Naive thymus-derived CD4-positive, alpha-beta T cell (primary cell): Measurements from ENCODE around the gene SPATA3. TPM values are rescaled to one million over a fixed set of nuclear protein-coding genes. Genes with fewer than 3 reads are reported as not detected.

ENCODE experiments used
- ATAC-seq: fragments of 150-1000 bp; cut with Tn5 transposase; 2 replicates; pipeline ENCODE4 v1.10.0; 2021; ENCODE audit warnings: mild to moderate bottlenecking, moderate library complexity
- CTCF ChIA-PET: fragments of 350-600 bp; sonication (Branson Sonifier 250); formaldehyde crosslinking; loops from one replicate; lab custom pipeline; 2021; ENCODE audit warnings: antibody characterized with exemption; lab: Charles Lee
- POLR2A ChIA-PET: fragments of 350-600 bp; sonication (Branson Sonifier 250); formaldehyde crosslinking; loops from one replicate; lab custom pipeline; 2021; ENCODE audit warnings: antibody characterized with exemption, inconsistent platforms; lab: Charles Lee
- DNase-seq, 9 donors: peaks; one replicate each; pipeline versions ENCODE4 v3.0.0 to v3.0.0-alpha.2; 2020 to 2022; ENCODE audit warnings: mixed read lengths in 1 of 9
- H3K27ac ChIP-seq: one replicate; pipeline ENCODE4 v1.7.0; 2013; ENCODE audit warnings: mild to moderate bottlenecking, low read depth, low read length, moderate library complexity
- H3K27me3 ChIP-seq, 2 donors: one replicate each; pipeline ENCODE4 v1.7.0; 2013; ENCODE audit warnings: low read length in 2 of 2, mild to moderate bottlenecking in 2 of 2, moderate library complexity in 2 of 2; ENCODE audit not compliant: control insufficient read depth in 2 of 2, insufficient read depth in 2 of 2
- H3K36me3 ChIP-seq, 3 experiments: 1 replicate in 2 of 3; 2 replicates in 1 of 3; pipeline ENCODE4 v1.7.0; 2013; ENCODE audit warnings: low read length in 3 of 3, mild to moderate bottlenecking in 3 of 3, moderate library complexity in 1 of 3; ENCODE audit not compliant: insufficient read depth in 3 of 3, control insufficient read depth in 2 of 3
- H3K4me1 ChIP-seq, 2 donors: one replicate each; pipeline ENCODE4 v1.7.0; 2013; ENCODE audit warnings: low read length in 2 of 2, mild to moderate bottlenecking in 2 of 2, moderate library complexity in 1 of 2; ENCODE audit not compliant: control insufficient read depth in 2 of 2, insufficient read depth in 2 of 2
- H3K4me3 ChIP-seq: 2 replicates; pipeline ENCODE4 v1.7.0; 2013; ENCODE audit warnings: mild to moderate bottlenecking, low read length
- H3K9me3 ChIP-seq, 3 experiments: 1 replicate in 2 of 3; 2 replicates in 1 of 3; pipeline ENCODE4 v1.7.0; 2013; ENCODE audit warnings: low read length in 3 of 3; ENCODE audit not compliant: control insufficient read depth in 2 of 3
- H3K27ac Mint-ChIP-seq, 9 donors: one replicate each; pipeline ENCODE4 v1.8.0; 2020 to 2022; ENCODE audit warnings: mixed read lengths in 9 of 9, mild to moderate bottlenecking in 8 of 9, moderate library complexity in 5 of 9, inconsistent platforms in 2 of 9
- H3K27me3 Mint-ChIP-seq, 5 donors: one replicate each; pipeline ENCODE4 v1.8.0; 2021 to 2022; ENCODE audit warnings: mixed read lengths in 5 of 5, mild to moderate bottlenecking in 1 of 5
- H3K36me3 Mint-ChIP-seq, 5 donors: one replicate each; pipeline ENCODE4 v1.8.0; 2020 to 2022; ENCODE audit warnings: mixed read lengths in 5 of 5, mild to moderate bottlenecking in 3 of 5, inconsistent platforms in 1 of 5
- H3K4me1 Mint-ChIP-seq, 7 donors: one replicate each; pipeline ENCODE4 v1.8.0; 2020 to 2022; ENCODE audit warnings: mixed read lengths in 7 of 7, mild to moderate bottlenecking in 3 of 7, inconsistent platforms in 1 of 7
- H3K4me3 Mint-ChIP-seq, 10 donors: one replicate each; pipeline ENCODE4 v1.8.0; 2020 to 2022; ENCODE audit warnings: mild to moderate bottlenecking in 10 of 10, mixed read lengths in 10 of 10, moderate library complexity in 6 of 10, inconsistent platforms in 2 of 10
- H3K9me3 Mint-ChIP-seq, 11 donors: one replicate each; pipeline ENCODE4 v1.8.0; 2020 to 2022; ENCODE audit warnings: mixed read lengths in 11 of 11, mild to moderate bottlenecking in 4 of 11, inconsistent platforms in 1 of 11, moderate library complexity in 1 of 11
- intact Hi-C, 2 donors: fragments of 100-400 bp; cut with micrococcal nuclease; formaldehyde crosslinking; loops; one replicate each; pipeline ENCODE4 v1.15.1; 2023
- polyA plus RNA-seq, 2 donors: library from polyadenylated mRNA; unstranded; fragments of 300-500 nt; fragmentation: Illumina TruSeq; gene quantifications; one replicate each; pipeline ENCODE4 v1.2.3, GENCODE V29; 2021
- total RNA-seq, 6 experiments: library from RNA in 5 of 6; stranded (reverse) in 5 of 6; gene quantifications; 1 replicate in 5 of 6; 2 replicates in 1 of 6; pipeline ENCODE4 v1.2.3 and lab custom pipeline; 2021 to 2026

SPATA3 gene
- total and polyA plus RNA-seq, 7 experiments from 2014 or later = not detected

- H3K4me1 ChIP-seq = no peaks in the 10 kb centered on the region
- H3K27ac ChIP-seq = no peak overlapping the region
- Mint-ChIP-seq H3K9me3 (peaks cover 0 to 3% (median 0%) of the 10 kb centered on the region in 11 donors), H3K27me3 (peaks cover 13 to 32% (median 18%) of the 10 kb centered on the region in 5 donors), H3K27ac (no peak overlapping the region), H3K36me3 (peaks cover 0 to 4% (median 0%) of the 10 kb centered on the region in 5 donors), H3K4me1 (peaks cover 0 to 3% (median 0%) of the 10 kb centered on the region in 7 donors), H3K4me3 (no peak overlapping the region)
- ATAC-seq (no peak), DNase-seq (no peak)
- ChIA-PET CTCF (no interaction called here), POLR2A (no interaction called here)
- H3K9me3 ChIP-seq = no peaks in the 10 kb centered on the region
- intact Hi-C loops = no loop called here
- no peaks in the 10 kb centered on the region for H3K36me3 ChIP-seq
- H3K4me3 ChIP-seq = no peak overlapping the region
- H3K27me3 ChIP-seq = peaks cover 0 to 2% of the 10 kb centered on the region in 2 donors
Observed at GRCh38 chr2:230951396-230951795, 44.5 kb upstream of the SPATA3 start.

DNA sequence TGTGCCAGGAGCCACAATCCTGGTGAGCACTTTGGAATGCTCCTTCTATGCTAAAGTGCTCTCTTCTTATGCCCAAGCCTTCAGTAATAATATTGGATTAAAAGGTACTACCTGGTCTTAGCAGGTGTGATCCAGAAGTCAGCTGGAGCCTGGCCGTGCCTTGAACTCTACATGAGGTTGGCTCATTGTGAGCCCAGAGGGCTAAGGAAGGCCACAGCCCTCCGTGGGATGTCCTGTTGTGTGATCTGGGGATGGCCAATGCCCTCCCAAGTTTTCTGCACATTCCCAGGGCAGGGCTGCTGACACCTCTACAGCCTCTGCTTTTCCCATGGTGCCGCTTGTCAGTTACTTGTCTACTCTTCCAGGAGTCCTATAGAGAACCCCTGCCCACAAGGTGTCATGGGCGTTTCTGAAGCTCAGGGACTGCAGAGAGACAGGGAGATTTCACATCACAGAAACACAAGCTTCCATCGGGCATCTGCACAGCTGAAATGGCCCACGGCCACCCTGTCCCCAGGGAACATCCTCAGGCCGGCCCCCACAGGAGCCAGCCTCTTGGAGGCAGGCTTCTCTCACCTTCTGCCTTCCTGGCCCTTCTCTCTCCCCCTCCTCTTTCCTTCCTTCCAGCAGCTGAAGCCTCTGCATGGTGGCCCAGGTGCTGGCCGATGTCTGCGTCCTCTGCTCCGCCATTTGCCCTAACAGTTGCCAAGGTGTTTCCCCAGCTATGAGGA, 43.5 kb upstream of the SPATA3 start:
- ATAC-seq = no peak
- intact Hi-C loops = no loop called here
- POLR2A ChIA-PET = no interaction called here

GRCh38 chr2:230953845-230954244, 42.1 kb upstream of the SPATA3 start:
- H3K27me3 Mint-ChIP-seq = peaks cover 37 to 53% (median 43%) of the 10 kb centered on the region in 5 donors
- ChIA-PET CTCF (no interaction called here), POLR2A (interaction anchor here (0.7 kb wide), 1 partner anchor 9 kb away, joined by 3 read pairs; no protein-coding TSS in a partner anchor)
- intact Hi-C loops = no loop called here
- no peak overlapping the region for H3K27ac Mint-ChIP-seq
- ATAC-seq = no peak
- no peaks in the 10 kb centered on the region for H3K9me3 ChIP-seq
- no peak overlapping the region for H3K4me3 ChIP-seq
- no peak overlapping the region for H3K27ac ChIP-seq
- peaks cover 3 to 6% of the 10 kb centered on the region in 2 donors for H3K4me1 ChIP-seq
- peaks cover 0 to 3% (median 0%) of the 10 kb centered on the region in 11 donors for H3K9me3 Mint-ChIP-seq
- H3K4me3 Mint-ChIP-seq = no peak overlapping the region
- no peaks in the 10 kb centered on the region for H3K36me3 ChIP-seq
- H3K27me3 ChIP-seq = peaks cover 0 to 6% of the 10 kb centered on the region in 2 donors
- H3K36me3 Mint-ChIP-seq = peaks cover 0 to 4% (median 0%) of the 10 kb centered on the region in 5 donors
- DNase-seq = no peak
- peaks cover 10 to 18% (median 14%) of the 10 kb centered on the region in 7 donors for H3K4me1 Mint-ChIP-seq

More for the DNA sequence above, 43.5 kb upstream of the SPATA3 start:
- Histone ChIP-seq H3K4me3 (no peak overlapping the region), H3K4me1 (peaks cover 0 to 6% of the 10 kb centered on the region in 2 donors), H3K27ac (no peak overlapping the region), H3K9me3 (no peaks in the 10 kb centered on the region), H3K27me3 (peaks cover 0 to 6% of the 10 kb centered on the region in 2 donors), H3K36me3 (no peaks in the 10 kb centered on the region)
- Mint-ChIP-seq H3K4me1 (peaks cover 5 to 10% (median 8%) of the 10 kb centered on the region in 7 donors), H3K36me3 (peaks cover 0 to 4% (median 0%) of the 10 kb centered on the region in 5 donors), H3K27me3 (peaks cover 23 to 41% (median 28%) of the 10 kb centered on the region in 5 donors), H3K4me3 (no peak overlapping the region), H3K9me3 (peaks cover 0 to 3% (median 0%) of the 10 kb centered on the region in 11 donors), H3K27ac (peak overlapping the region in 1 of 9 donors; percentile 41)
- CTCF ChIA-PET = no interaction called here
- DNase-seq = no peak

DNA sequence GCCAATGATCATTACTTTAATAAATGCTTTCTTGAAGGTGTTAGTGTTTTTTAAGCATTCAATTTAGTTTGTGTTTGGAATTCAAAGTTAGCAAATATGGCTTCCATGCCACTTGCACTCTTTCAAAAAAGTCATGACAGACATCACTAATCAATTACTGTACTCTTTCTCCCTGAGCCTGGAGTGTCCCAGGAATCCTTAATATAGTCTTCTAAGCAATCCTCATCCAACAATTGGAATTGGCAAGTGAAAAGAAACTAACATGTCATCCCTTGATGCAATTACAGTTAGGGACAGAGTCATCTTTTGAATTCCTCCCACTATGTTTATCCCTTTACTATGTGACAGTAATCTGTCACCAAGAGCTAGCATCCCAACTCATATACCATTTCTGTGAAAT, 41.2 kb upstream of the SPATA3 start:
- H3K27ac Mint-ChIP-seq = no peak overlapping the region
- peaks cover 0 to 4% (median 0%) of the 10 kb centered on the region in 5 donors for H3K36me3 Mint-ChIP-seq
- H3K4me1 ChIP-seq = peaks cover 3 to 6% of the 10 kb centered on the region in 2 donors
- H3K27me3 Mint-ChIP-seq = peaks cover 43 to 62% (median 50%) of the 10 kb centered on the region in 5 donors
- peaks cover 0 to 3% (median 0%) of the 10 kb centered on the region in 11 donors for H3K9me3 Mint-ChIP-seq
- peaks cover 10 to 18% (median 14%) of the 10 kb centered on the region in 7 donors for H3K4me1 Mint-ChIP-seq
- no peak for DNase-seq
- intact Hi-C loops = no loop called here
- H3K9me3 ChIP-seq = no peaks in the 10 kb centered on the region
- no peak overlapping the region for H3K4me3 ChIP-seq
- no peaks in the 10 kb centered on the region for H3K36me3 ChIP-seq
- no peak overlapping the region for H3K27ac ChIP-seq
- ChIA-PET POLR2A (no interaction called here), CTCF (no interaction called here)
- peaks cover 0 to 6% of the 10 kb centered on the region in 2 donors for H3K27me3 ChIP-seq
- no peak for ATAC-seq
- H3K4me3 Mint-ChIP-seq = no peak overlapping the region

DNA sequence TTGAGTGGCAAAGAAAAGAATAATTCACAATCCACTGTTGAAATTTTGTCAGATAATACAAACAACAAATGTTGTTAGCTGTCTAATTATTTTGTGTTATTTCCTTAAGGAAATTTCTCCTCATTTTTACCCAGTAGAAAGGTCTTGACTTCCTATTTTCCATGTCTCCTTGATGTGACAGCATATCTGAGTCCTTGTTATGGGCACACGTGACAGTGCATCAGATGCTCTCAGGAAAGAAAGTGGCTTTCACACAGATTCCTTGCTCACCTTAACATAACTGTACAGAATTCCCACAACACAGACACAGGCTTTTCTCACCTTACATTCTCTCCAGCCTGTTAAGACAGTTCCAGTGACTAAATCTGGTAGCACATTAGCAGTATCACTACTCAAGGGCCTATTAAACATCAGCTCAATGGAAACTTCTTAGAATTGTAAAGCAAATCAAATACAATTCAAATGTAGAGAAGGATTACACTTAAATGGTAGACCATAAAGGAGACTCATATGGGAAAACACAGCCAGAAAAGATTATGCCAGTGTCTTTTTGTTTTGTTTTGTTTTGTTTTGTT, 40.7 kb upstream of the SPATA3 start:
- H3K4me1 ChIP-seq = peaks cover 3 to 6% of the 10 kb centered on the region in 2 donors
- ATAC-seq = no peak
- Mint-ChIP-seq H3K36me3 (peaks cover 0 to 4% (median 0%) of the 10 kb centered on the region in 5 donors), H3K27ac (no peak overlapping the region), H3K4me1 (peaks cover 10 to 18% (median 14%) of the 10 kb centered on the region in 7 donors), H3K9me3 (peaks cover 0 to 3% (median 0%) of the 10 kb centered on the region in 11 donors), H3K27me3 (peaks cover 48 to 67% (median 52%) of the 10 kb centered on the region in 5 donors), H3K4me3 (no peak overlapping the region)
- POLR2A ChIA-PET = no interaction called here
- no peaks in the 10 kb centered on the region for H3K36me3 ChIP-seq
- H3K27ac ChIP-seq = no peak overlapping the region
- CTCF ChIA-PET = interaction anchor here (1.3 to 1.4 kb wide), 2 partner anchors 30 to 32 kb away, joined by 4 read pairs; no protein-coding TSS in a partner anchor
- peaks cover 0 to 6% of the 10 kb centered on the region in 2 donors for H3K27me3 ChIP-seq
- no peak overlapping the region for H3K4me3 ChIP-seq
- intact Hi-C loops = no loop called here
- no peaks in the 10 kb centered on the region for H3K9me3 ChIP-seq
- no peak for DNase-seq

DNA sequence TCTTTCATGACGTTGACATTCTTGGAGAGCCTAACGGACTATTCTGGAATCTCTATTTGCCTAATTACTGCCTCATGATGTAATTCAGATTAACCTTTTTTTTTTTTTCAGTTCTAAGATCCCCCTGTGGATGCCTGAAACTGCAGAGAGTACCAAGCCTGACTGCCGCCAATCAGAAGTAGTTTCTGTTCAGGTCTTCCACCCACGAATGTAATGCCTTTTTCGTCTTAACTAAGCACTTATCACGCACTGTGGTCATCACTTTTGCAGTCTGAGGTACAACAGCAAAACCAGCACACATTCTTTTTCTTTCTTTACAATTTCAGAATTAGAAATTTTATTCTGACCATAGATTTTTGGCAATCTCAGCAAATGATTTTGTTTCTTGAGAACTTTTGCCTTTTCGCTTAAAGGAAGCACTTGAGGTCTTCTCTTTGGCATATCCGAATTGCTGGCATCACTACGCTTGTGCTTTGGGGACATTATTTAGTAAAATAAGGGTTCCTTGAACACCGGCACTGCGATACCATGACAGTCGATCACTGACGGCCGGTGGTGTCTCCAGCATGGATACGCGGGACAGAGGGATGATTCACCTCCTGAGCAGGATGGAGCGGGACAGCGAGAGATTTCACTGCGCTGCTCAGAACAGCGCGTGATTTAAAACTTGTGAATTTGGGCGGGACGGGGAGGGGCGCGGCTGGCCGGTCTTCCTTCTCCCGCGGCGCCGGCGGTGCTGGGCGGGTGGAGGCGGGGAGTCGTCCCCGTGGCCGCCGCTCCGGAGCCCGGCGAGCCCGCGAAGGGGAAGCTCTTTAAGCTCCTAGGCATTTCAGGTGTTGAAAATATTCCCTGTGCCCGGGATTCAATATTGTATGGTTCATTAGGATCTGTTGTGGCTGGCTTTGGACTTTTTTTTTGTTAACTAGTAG, 38.8 kb upstream of the SPATA3 start:
- H3K4me3 Mint-ChIP-seq = peak overlapping the region; percentile 81 to 91 (median 84)
- peaks cover 56 to 73% (median 61%) of the 10 kb centered on the region in 5 donors for H3K27me3 Mint-ChIP-seq
- peak overlapping the region; percentile 24 for H3K4me3 ChIP-seq
- peaks cover 0 to 3% (median 0%) of the 10 kb centered on the region in 11 donors for H3K9me3 Mint-ChIP-seq
- H3K27ac Mint-ChIP-seq = peak overlapping the region in 1 of 9 donors; percentile 78
- ATAC-seq (peak; percentile 67), DNase-seq (no peak)
- H3K27me3 ChIP-seq = peaks cover 0 to 9% of the 10 kb centered on the region in 2 donors
- H3K9me3 ChIP-seq = no peaks in the 10 kb centered on the region
- peaks cover 0 to 4% (median 0%) of the 10 kb centered on the region in 5 donors for H3K36me3 Mint-ChIP-seq
- H3K4me1 Mint-ChIP-seq = peaks cover 10 to 18% (median 14%) of the 10 kb centered on the region in 7 donors
- intact Hi-C loops = no loop called here
- CTCF ChIA-PET = interaction anchor here (1.4 kb wide), 1 partner anchor 30 kb away, joined by 4 read pairs; no protein-coding TSS in a partner anchor
- no peak overlapping the region for H3K27ac ChIP-seq
- H3K36me3 ChIP-seq = no peaks in the 10 kb centered on the region
- POLR2A ChIA-PET = interaction anchor here (0.7 kb wide), 1 partner anchor 24 kb away, joined by 3 read pairs; no protein-coding TSS in a partner anchor
- peaks cover 3 to 6% of the 10 kb centered on the region in 2 donors for H3K4me1 ChIP-seq
